Measurements from ENCODE around the gene BORCS5. TPM values are rescaled to one million over a fixed set of nuclear protein-coding genes. Genes with fewer than 3 reads are reported as not detected.

Gene BORCS5
- total and polyA plus RNA-seq, 12 donors, result 3.6 to 30.1 (median 10.6) TPM

DNA sequence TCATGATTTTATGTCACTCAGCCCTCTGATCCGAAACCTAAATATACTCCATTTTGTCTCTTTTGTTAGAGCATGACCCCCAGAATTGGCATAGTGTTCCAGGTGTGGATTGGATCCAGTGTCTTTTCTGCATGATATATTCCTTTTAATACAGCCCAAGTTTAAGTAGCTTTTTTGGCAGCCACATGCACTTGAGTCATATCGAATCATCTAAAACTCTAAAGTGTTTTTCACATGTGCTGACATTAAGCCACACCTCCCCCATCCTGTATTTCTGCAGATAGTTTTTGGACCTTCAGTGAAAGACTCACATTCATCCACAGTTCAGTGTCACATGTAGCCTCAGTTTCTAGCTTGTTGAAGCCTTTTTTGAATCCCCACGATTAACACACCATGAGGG, 30.6 kb downstream of the BORCS5 start:
- WGBS, 4 donors, result 57 to 61% (median 59%) methylated on average over 3 of the region's 3 CpGs
- DNase-seq, result peak in 2 of 7 donors; percentile 26 to 43
- H3K36me3 ChIP-seq (replicated peaks in 1 of 2), result no peaks in the 10 kb centered on the region
- H3K9me3 ChIP-seq (replicated peaks in 1 of 3), result no peaks in the 10 kb centered on the region
- peaks cover 0 to 7% of the 10 kb centered on the region in 2 donors for H3K4me1 ChIP-seq (replicated peaks in 1 of 2)
- no peaks in the 10 kb centered on the region for H3K27me3 ChIP-seq
- intact Hi-C loops (cut with DNase I), result no loop called here
- H3K4me3 ChIP-seq, result no peak overlapping the region
- no peak for TF ChIP-seq POLR2A (IDR thresholded peaks at IDR 0.05)
- TF ChIP-seq, protein P1, sequence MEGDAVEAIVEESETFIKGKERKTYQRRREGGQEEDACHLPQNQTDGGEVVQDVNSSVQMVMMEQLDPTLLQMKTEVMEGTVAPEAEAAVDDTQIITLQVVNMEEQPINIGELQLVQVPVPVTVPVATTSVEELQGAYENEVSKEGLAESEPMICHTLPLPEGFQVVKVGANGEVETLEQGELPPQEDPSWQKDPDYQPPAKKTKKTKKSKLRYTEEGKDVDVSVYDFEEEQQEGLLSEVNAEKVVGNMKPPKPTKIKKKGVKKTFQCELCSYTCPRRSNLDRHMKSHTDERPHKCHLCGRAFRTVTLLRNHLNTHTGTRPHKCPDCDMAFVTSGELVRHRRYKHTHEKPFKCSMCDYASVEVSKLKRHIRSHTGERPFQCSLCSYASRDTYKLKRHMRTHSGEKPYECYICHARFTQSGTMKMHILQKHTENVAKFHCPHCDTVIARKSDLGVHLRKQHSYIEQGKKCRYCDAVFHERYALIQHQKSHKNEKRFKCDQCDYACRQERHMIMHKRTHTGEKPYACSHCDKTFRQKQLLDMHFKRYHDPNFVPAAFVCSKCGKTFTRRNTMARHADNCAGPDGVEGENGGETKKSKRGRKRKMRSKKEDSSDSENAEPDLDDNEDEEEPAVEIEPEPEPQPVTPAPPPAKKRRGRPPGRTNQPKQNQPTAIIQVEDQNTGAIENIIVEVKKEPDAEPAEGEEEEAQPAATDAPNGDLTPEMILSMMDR (IDR thresholded peaks at IDR 0.05), result no peak
- H3K27ac ChIP-seq, result no peak overlapping the region

DNA sequence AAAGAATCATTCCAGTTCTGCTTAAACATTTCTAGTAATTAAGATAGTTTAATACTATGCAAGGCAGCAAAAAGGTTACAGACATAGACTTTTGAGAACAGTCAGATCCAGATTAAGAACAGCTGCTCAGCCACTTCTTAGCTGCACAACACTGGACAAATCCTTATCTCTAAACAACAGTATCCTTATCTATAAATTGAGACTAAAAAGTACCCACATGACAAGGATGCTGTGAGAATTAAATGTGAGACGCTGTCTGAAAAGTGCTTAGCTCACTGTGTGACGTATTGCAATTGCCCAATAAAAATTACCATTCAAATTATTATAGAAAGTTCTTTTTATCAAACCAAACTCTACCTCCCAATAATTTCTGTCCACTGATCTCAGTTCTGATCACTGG, 35.5 kb downstream of the BORCS5 start:
- WGBS, 4 donors, result 54 to 77% (median 63%) methylated on average over 2 of the region's 2 CpGs
- no peaks in the 10 kb centered on the region for H3K9me3 ChIP-seq (replicated peaks in 1 of 3)
- no peak for TF ChIP-seq POLR2A (IDR thresholded peaks at IDR 0.05)
- TF ChIP-seq, protein P1 (IDR thresholded peaks at IDR 0.05), result no peak
- H3K27me3 ChIP-seq, result no peaks in the 10 kb centered on the region
- intact Hi-C loops (cut with DNase I), result no loop called here
- no peaks in the 10 kb centered on the region for H3K36me3 ChIP-seq (replicated peaks in 1 of 2)
- no peak overlapping the region for H3K4me3 ChIP-seq
- peaks cover 6 to 7% of the 10 kb centered on the region in 2 donors for H3K4me1 ChIP-seq (replicated peaks in 1 of 2)
- DNase-seq, result no peak
- no peak overlapping the region for H3K27ac ChIP-seq

DNA sequence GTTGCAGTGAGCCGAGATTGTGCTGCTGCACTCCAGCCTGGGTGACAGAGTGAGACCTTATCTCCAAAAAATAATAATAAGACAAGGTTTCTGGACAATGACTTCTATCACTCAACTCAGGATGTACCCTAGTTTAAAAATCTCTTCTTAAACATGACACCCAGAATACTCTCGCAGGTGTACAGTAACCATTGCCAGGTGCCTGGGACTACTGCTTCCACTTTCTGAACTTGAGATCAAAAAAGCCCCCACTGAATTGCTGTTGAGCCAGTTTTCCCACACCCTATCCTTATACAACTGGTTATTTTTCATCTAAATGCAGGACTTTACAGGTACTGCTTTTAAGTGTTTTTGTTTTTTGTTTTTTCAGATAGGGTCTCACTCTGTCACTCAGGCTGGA, 36.3 kb downstream of the BORCS5 start:
- Histone ChIP-seq H3K27me3 (no peaks in the 10 kb centered on the region), H3K9me3 (replicated peaks in 1 of 3) (no peaks in the 10 kb centered on the region), H3K4me3 (no peak overlapping the region), H3K4me1 (replicated peaks in 1 of 2) (peaks cover 7 to 9% of the 10 kb centered on the region in 2 donors), H3K36me3 (replicated peaks in 1 of 2) (no peaks in the 10 kb centered on the region), H3K27ac (no peak overlapping the region)
- 88 to 100% (median 93%) methylated on average over 2 of the region's 2 CpGs for WGBS, 4 donors
- no peak for TF ChIP-seq POLR2A (IDR thresholded peaks at IDR 0.05)
- TF ChIP-seq, protein P1 (IDR thresholded peaks at IDR 0.05), result no peak
- no peak for DNase-seq
- intact Hi-C loops (cut with DNase I), result no loop called here

DNA sequence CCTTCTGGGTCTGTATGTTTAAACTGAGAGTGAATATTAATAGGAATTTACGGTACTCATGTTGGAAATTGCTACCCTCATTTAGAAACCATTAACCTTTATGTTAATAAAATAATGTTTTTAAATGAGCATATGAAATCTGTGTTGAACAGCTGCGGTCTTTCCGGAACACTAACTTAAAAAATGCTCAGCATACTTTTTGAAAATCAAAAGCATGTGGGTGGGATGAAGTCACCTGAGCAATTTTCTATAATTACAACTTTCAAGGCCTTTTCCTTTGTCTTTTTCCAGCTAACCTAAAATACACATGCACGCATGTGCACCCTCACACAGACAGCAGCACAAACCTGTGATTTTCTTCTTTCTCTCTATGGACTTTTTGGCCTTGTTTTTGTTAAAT, 39.8 kb downstream of the BORCS5 start:
- WGBS, 4 donors, result 89 to 94% (median 90%) methylated on average over 4 of the region's 4 CpGs
- Histone ChIP-seq H3K36me3 (replicated peaks in 1 of 2) (no peaks in the 10 kb centered on the region), H3K4me3 (no peak overlapping the region), H3K9me3 (replicated peaks in 1 of 3) (no peaks in the 10 kb centered on the region), H3K27ac (no peak overlapping the region), H3K4me1 (replicated peaks in 1 of 2) (peaks cover 12 to 20% of the 10 kb centered on the region in 2 donors), H3K27me3 (no peaks in the 10 kb centered on the region)
- TF ChIP-seq POLR2A (IDR thresholded peaks at IDR 0.05), result no peak
- TF ChIP-seq, protein P1 (IDR thresholded peaks at IDR 0.05), result no peak
- no peak for DNase-seq
- intact Hi-C loops (cut with DNase I), result no loop called here
